ENCODE data around the gene ATP6V1G2.

DNA sequence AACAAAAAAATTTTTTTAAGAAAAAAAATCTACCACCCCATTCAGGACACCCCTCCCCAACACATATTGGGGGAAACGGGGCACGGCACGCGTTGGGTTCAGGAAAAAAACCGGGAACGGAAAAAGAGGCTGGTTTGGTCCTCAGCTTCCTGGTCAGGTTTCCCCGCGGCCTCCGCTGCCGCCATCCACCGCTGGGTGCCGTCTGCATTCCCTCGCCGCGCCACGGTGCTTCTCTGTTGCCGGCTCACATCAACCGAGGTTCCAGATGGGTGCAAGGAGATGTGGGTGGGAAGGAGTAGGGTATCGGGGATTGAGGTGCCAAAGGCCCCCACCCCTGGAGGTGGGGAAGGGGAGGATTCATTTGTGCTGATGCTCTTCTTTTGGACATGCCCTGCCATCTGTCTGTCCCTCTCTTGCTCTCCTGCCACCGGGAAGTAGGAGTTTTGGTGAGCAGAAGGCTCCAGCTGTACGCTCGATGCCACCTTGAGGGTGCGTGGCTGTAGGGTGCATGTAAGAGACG, 11.8 kb downstream of the ATP6V1G2 start:
- TF ChIP-seq, protein P1, sequence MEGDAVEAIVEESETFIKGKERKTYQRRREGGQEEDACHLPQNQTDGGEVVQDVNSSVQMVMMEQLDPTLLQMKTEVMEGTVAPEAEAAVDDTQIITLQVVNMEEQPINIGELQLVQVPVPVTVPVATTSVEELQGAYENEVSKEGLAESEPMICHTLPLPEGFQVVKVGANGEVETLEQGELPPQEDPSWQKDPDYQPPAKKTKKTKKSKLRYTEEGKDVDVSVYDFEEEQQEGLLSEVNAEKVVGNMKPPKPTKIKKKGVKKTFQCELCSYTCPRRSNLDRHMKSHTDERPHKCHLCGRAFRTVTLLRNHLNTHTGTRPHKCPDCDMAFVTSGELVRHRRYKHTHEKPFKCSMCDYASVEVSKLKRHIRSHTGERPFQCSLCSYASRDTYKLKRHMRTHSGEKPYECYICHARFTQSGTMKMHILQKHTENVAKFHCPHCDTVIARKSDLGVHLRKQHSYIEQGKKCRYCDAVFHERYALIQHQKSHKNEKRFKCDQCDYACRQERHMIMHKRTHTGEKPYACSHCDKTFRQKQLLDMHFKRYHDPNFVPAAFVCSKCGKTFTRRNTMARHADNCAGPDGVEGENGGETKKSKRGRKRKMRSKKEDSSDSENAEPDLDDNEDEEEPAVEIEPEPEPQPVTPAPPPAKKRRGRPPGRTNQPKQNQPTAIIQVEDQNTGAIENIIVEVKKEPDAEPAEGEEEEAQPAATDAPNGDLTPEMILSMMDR (IDR thresholded peaks at IDR 0.05), result no peak
- no peak for TF ChIP-seq POLR2A (IDR thresholded peaks at IDR 0.05)

All from uterus (tissue), 2 donors.